ENCODE results near the gene ADCY2. TPM values are rescaled to one million over a fixed set of nuclear protein-coding genes. Genes with fewer than 3 reads are reported as not detected.

The ADCY2 gene
- total RNA-seq, 2 donors from 2014 or later = 5.2 to 17.7 TPM

DNA sequence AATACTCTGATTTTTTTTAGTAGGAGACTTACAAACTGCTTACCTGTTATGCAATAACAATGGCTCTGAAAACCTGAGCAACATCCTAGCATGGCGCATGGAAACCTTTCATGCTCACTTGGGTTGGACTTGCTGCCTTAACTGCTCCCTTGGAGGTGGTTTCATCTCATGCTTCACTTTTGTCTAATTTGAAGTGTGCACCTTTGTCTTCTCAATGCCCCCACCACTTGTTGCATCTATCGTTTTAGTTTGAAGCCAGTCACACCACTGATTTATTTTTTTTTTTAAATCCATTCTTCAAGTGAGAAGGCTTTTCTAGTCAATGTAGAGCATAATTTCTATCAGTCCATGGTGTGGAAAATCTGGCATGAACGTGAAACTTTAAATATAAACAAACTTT is 391.8 kb downstream of the ADCY2 start:
- 87% methylated on average over 3 of the region's 3 CpGs for WGBS
- H3K4me1 ChIP-seq (replicated peaks) = no peaks in the 10 kb centered on the region
- no peaks in the 10 kb centered on the region for H3K27me3 ChIP-seq (replicated peaks; ENCODE audit: insufficient read depth)
- no peak for DNase-seq (ENCODE audit: low spot score)
- intact Hi-C loops (cut with DNase I) = no loop called here
- TF ChIP-seq POLR2A (IDR thresholded peaks at IDR 0.05) (no peak), POLR2AphosphoS5 (IDR thresholded peaks at IDR 0.05) (no peak)
- TF ChIP-seq, protein P1, sequence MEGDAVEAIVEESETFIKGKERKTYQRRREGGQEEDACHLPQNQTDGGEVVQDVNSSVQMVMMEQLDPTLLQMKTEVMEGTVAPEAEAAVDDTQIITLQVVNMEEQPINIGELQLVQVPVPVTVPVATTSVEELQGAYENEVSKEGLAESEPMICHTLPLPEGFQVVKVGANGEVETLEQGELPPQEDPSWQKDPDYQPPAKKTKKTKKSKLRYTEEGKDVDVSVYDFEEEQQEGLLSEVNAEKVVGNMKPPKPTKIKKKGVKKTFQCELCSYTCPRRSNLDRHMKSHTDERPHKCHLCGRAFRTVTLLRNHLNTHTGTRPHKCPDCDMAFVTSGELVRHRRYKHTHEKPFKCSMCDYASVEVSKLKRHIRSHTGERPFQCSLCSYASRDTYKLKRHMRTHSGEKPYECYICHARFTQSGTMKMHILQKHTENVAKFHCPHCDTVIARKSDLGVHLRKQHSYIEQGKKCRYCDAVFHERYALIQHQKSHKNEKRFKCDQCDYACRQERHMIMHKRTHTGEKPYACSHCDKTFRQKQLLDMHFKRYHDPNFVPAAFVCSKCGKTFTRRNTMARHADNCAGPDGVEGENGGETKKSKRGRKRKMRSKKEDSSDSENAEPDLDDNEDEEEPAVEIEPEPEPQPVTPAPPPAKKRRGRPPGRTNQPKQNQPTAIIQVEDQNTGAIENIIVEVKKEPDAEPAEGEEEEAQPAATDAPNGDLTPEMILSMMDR (IDR thresholded peaks at IDR 0.05) = no peak
- H3K4me3 ChIP-seq = no peak overlapping the region
- no peak overlapping the region for H3K27ac ChIP-seq
- no peaks in the 10 kb centered on the region for H3K9me3 ChIP-seq
- H3K36me3 ChIP-seq = no peaks in the 10 kb centered on the region

DNA sequence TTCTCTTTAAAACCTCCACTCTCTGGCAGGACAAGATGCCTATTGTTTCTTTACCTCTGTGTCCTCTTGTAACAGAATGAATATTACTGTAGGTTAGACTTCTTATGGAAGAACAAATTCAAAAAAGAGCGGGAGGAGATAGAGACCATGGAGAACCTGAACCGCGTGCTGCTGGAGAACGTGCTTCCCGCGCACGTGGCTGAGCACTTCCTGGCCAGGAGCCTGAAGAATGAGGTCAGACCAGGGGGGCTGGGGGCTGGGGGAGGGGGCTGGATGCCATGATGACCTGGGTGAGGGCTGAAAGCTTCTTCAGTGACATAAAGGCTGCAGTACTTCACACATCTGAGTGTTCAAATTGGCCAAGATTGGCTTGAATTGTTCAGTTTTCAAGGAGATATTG is 393.6 kb downstream of the ADCY2 start:
- TF ChIP-seq POLR2A (IDR thresholded peaks at IDR 0.05) (no peak), POLR2AphosphoS5 (IDR thresholded peaks at IDR 0.05) (no peak)
- TF ChIP-seq, protein P1 (IDR thresholded peaks at IDR 0.05) = no peak
- H3K4me1 ChIP-seq (replicated peaks) = no peaks in the 10 kb centered on the region
- no peaks in the 10 kb centered on the region for H3K27me3 ChIP-seq (replicated peaks; ENCODE audit: insufficient read depth)
- intact Hi-C loops (cut with DNase I) = no loop called here
- no peak overlapping the region for H3K27ac ChIP-seq
- no peaks in the 10 kb centered on the region for H3K9me3 ChIP-seq
- H3K4me3 ChIP-seq = no peak overlapping the region
- no peaks in the 10 kb centered on the region for H3K36me3 ChIP-seq
- no peak for DNase-seq (ENCODE audit: low spot score)
- 92% methylated on average over 7 of the region's 7 CpGs for WGBS

DNA sequence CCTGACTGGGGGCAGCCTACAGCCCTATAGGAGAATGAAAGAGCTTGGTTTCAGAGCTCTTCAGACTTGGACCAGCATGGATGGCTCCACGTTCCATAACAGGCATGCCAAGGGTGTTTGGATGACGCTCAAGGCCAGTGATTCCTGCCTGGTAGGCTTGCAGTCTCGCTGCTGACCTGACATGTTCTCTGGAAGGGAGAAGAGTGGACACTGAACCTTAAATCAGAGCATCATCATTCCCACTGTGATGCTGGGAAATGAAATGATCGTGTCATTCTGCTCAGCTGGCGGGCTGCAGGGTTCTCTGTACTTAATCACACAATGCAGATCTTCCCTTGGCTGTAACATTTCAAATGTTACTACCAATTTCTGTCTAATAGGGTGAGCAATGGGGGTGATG is 398.0 kb downstream of the ADCY2 start:
- Histone ChIP-seq H3K4me3 (no peak overlapping the region), H3K27me3 (replicated peaks; ENCODE audit: insufficient read depth) (no peaks in the 10 kb centered on the region), H3K36me3 (no peaks in the 10 kb centered on the region), H3K4me1 (replicated peaks) (no peaks in the 10 kb centered on the region), H3K27ac (no peak overlapping the region), H3K9me3 (no peaks in the 10 kb centered on the region)
- DNase-seq (ENCODE audit: low spot score) = no peak
- TF ChIP-seq POLR2A (IDR thresholded peaks at IDR 0.05) (no peak), POLR2AphosphoS5 (IDR thresholded peaks at IDR 0.05) (no peak)
- TF ChIP-seq, protein P1 (IDR thresholded peaks at IDR 0.05) = no peak
- intact Hi-C loops (cut with DNase I) = no loop called here
- 73% methylated on average over 5 of the region's 5 CpGs for WGBS

DNA sequence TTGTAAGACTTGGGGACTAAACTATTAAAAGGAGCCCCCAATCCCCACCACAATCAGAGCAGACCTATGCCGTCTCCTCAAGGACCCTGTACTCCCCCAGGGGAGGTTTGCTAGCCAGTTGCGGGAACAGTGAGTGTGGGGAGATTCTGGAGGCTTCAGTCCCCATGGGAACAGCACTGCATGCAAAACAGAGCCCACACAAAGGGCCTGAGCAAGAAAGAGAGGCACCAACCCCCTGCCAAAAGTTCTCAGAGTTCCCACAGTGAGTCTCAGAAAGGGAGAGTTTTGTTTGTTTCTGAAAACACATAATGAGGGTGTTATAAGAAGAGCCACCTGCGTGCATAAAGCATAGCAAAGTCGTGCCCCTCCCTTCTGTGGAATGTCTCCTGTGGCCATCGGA is 398.4 kb downstream of the ADCY2 start:
- Histone ChIP-seq H3K36me3 (no peaks in the 10 kb centered on the region), H3K27ac (no peak overlapping the region), H3K4me3 (no peak overlapping the region), H3K9me3 (no peaks in the 10 kb centered on the region), H3K27me3 (replicated peaks; ENCODE audit: insufficient read depth) (no peaks in the 10 kb centered on the region), H3K4me1 (replicated peaks) (no peaks in the 10 kb centered on the region)
- no peak for DNase-seq (ENCODE audit: low spot score)
- TF ChIP-seq, protein P1 (IDR thresholded peaks at IDR 0.05) = no peak
- TF ChIP-seq POLR2AphosphoS5 (IDR thresholded peaks at IDR 0.05) = no peak
- TF ChIP-seq POLR2A (IDR thresholded peaks at IDR 0.05) = no peak
- intact Hi-C loops (cut with DNase I) = no loop called here
- 44% methylated on average over 5 of the region's 5 CpGs for WGBS

DNA sequence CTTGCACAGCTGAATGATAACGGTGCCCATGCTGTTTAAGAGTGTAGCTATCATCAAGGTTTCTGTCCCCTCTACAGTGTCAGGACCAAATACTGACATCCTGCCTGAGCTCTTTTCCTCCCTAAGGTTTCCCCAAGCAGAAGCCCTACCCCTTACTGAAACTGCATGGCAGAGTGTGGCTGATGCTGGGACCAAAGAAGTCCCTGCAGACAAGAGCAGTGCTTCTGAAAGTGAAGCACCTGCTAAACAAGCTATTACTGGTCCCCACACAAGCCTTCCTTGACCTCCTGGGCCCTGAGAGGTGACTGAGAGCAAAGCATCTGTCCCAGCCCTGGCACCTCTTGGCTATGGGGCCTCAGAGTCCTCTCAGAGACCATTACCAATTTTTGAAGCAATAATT is 398.9 kb downstream of the ADCY2 start:
- WGBS = 89% methylated on average over 1 of the region's 1 CpG
- no peaks in the 10 kb centered on the region for H3K9me3 ChIP-seq
- no peak overlapping the region for H3K4me3 ChIP-seq
- TF ChIP-seq POLR2A (IDR thresholded peaks at IDR 0.05) = no peak
- no peak for TF ChIP-seq POLR2AphosphoS5 (IDR thresholded peaks at IDR 0.05)
- TF ChIP-seq, protein P1 (IDR thresholded peaks at IDR 0.05) = no peak
- no peak overlapping the region for H3K27ac ChIP-seq
- H3K36me3 ChIP-seq = no peaks in the 10 kb centered on the region
- H3K27me3 ChIP-seq (replicated peaks; ENCODE audit: insufficient read depth) = no peaks in the 10 kb centered on the region
- intact Hi-C loops (cut with DNase I) = no loop called here
- no peak for DNase-seq (ENCODE audit: low spot score)
- no peaks in the 10 kb centered on the region for H3K4me1 ChIP-seq (replicated peaks)

Measured in prostate gland (tissue), 2 donors.